Body of pancreas (tissue), 4 donors: Measurements from ENCODE around the gene RER1. TPM values are rescaled to one million over a fixed set of nuclear protein-coding genes. Genes with fewer than 3 reads are reported as not detected.

Source experiments
- ATAC-seq: fragments of 150-250 bp; one replicate; pipeline ENCODE4 v1.9.1; 2016
- DNase-seq, 4 donors: peaks; one replicate each; pipeline ENCODE4 v3.0.0-alpha.2; 2019
- H3K27ac ChIP-seq, 4 donors: fragments of 200-600 bp; sonication (generic); 1 replicate in 3 of 4; 2 replicates in 1 of 4; pipeline versions ENCODE4 v1.5.1 to v1.6.1; 2016 to 2019; ENCODE audit warnings: mild to moderate bottlenecking in 1 of 4, mixed read lengths in 1 of 4, moderate library complexity in 1 of 4
- H3K27me3 ChIP-seq, 2 donors: fragments of 200-600 bp; sonication (generic); one replicate each; pipeline ENCODE4 v1.6.0; 2016; ENCODE audit warnings: mild to moderate bottlenecking in 1 of 2
- H3K36me3 ChIP-seq, 2 donors: fragments of 200-600 bp; sonication (generic); replicated peaks in 1 of 2; 2 replicates each; pipeline ENCODE4 v1.5.1; 2016; ENCODE audit warnings: low read depth in 2 of 2; ENCODE audit not compliant: insufficient read depth in 1 of 2
- H3K4me1 ChIP-seq: fragments of 200-600 bp; sonication (generic); one replicate; pipeline ENCODE4 v1.6.0; 2016
- H3K4me3 ChIP-seq, 2 donors: fragments of 200-600 bp; sonication (generic); 1 replicate in 1 of 2; 2 replicates in 1 of 2; pipeline ENCODE4 v1.5.1; 2016 to 2019
- H3K9me3 ChIP-seq, 3 donors: fragments of 200-600 bp; sonication (generic); 1 replicate in 2 of 3; 2 replicates in 1 of 3; pipeline ENCODE4 v1.5.1; 2016
- CTCF ChIP-seq, 7 experiments: fragments of 450-650 bp in 4 of 7; fragments of 200-600 bp in 3 of 7; sonication (generic) in 3 of 7; IDR thresholded peaks; one replicate each; pipeline ENCODE4 v1.5.1; 2016 to 2019; ENCODE audit warnings: antibody characterized with exemption in 7 of 7
- POLR2A ChIP-seq, 3 donors: fragments of 450-650 bp; IDR thresholded peaks; one replicate each; pipeline ENCODE4 v1.6.1; 2016; ENCODE audit warnings: antibody characterized with exemption in 3 of 3, mild to moderate bottlenecking in 2 of 3
- WGBS, 2 donors: methylation state at CpG; one replicate each; pipeline ENCODE4 v1.1.5; 2017; 5-methylcytosine and 5-hydroxymethylcytosine counted together
- intact Hi-C: fragments of 100-400 bp; cut with DNase I; formaldehyde crosslinking; loops from one replicate; pipeline ENCODE4 v1.15.1; 2023
- total RNA-seq, 2 donors: library from RNA; depleted of rRNA; stranded (reverse); fragments of >200 nt; gene quantifications; one replicate each; pipeline ENCODE4 v1.1.0, GENCODE V29; 2016

The RER1 gene
- total RNA-seq, 2 donors from 2014 or later, result 50.3 to 57.7 TPM

GRCh38 chr1:2449636-2450454, 58.2 kb downstream of the RER1 start:
- Histone ChIP-seq H3K9me3 (no peaks in the 10 kb centered on the region), H3K36me3 (no peaks in the 10 kb centered on the region), H3K27ac (no peak overlapping the region), H3K27me3 (no peaks in the 10 kb centered on the region), H3K4me1 (no peaks in the 10 kb centered on the region), H3K4me3 (no peak overlapping the region)
- DNase-seq (no peak), ATAC-seq (no peak)
- TF ChIP-seq CTCF (IDR thresholded peaks at IDR 0.05) (no peak), POLR2A (IDR thresholded peaks at IDR 0.05) (no peak)
- intact Hi-C loops, result no loop called here
- WGBS, 2 donors, result 57 to 67% methylated on average over 13 to 23 of the region's 23 CpGs

- Histone ChIP-seq H3K36me3 (no peaks in the 10 kb centered on the region), H3K4me3 (no peak overlapping the region), H3K4me1 (no peaks in the 10 kb centered on the region), H3K27ac (no peak overlapping the region), H3K9me3 (no peaks in the 10 kb centered on the region), H3K27me3 (no peaks in the 10 kb centered on the region)
- intact Hi-C loops, result no loop called here
- 8 to 17% methylated on average over 5 to 18 of the region's 18 CpGs for WGBS, 2 donors
- no peak for TF ChIP-seq POLR2A (IDR thresholded peaks at IDR 0.05)
- ATAC-seq, result no peak
- no peak for DNase-seq
These were observed 60.1 kb downstream of the RER1 start for GRCh38 chr1:2451741-2452140.

GRCh38 chr1:2452201-2452931, 60.7 kb downstream of the RER1 start:
- no peak for DNase-seq
- H3K4me1 ChIP-seq, result no peaks in the 10 kb centered on the region
- no peaks in the 10 kb centered on the region for H3K36me3 ChIP-seq
- no peak overlapping the region for H3K4me3 ChIP-seq
- H3K27me3 ChIP-seq, result no peaks in the 10 kb centered on the region
- WGBS, 2 donors, result 12 to 46% methylated on average over 5 to 16 of the region's 21 CpGs
- H3K9me3 ChIP-seq, result no peaks in the 10 kb centered on the region
- intact Hi-C loops, result no loop called here
- ATAC-seq, result no peak
- TF ChIP-seq CTCF (IDR thresholded peaks at IDR 0.05) (no peak), POLR2A (IDR thresholded peaks at IDR 0.05) (no peak)
- H3K27ac ChIP-seq, result no peak overlapping the region

GRCh38 chr1:2452932-2453315, 61.3 kb downstream of the RER1 start:
- Histone ChIP-seq H3K36me3 (no peaks in the 10 kb centered on the region), H3K4me3 (no peak overlapping the region), H3K4me1 (no peaks in the 10 kb centered on the region), H3K27me3 (no peaks in the 10 kb centered on the region), H3K27ac (no peak overlapping the region), H3K9me3 (no peaks in the 10 kb centered on the region)
- no peak for TF ChIP-seq CTCF (IDR thresholded peaks at IDR 0.05)
- no peak for TF ChIP-seq POLR2A (IDR thresholded peaks at IDR 0.05)
- WGBS, 2 donors, result 68 to 69% methylated on average over 11 to 19 of the region's 19 CpGs
- no peak for DNase-seq
- no peak for ATAC-seq
- intact Hi-C loops, result no loop called here

- H3K27me3 ChIP-seq, result no peaks in the 10 kb centered on the region
- no peak for ATAC-seq
- no peak overlapping the region for H3K27ac ChIP-seq
- no peaks in the 10 kb centered on the region for H3K36me3 ChIP-seq
- no peaks in the 10 kb centered on the region for H3K9me3 ChIP-seq
- no peak for DNase-seq
- TF ChIP-seq POLR2A (IDR thresholded peaks at IDR 0.05) (no peak), CTCF (IDR thresholded peaks at IDR 0.05) (no peak)
- H3K4me1 ChIP-seq, result no peaks in the 10 kb centered on the region
- no peak overlapping the region for H3K4me3 ChIP-seq
- 40 to 54% methylated on average over 5 to 9 of the region's 10 CpGs for WGBS, 2 donors
- intact Hi-C loops, result no loop called here
These were observed 62.6 kb downstream of the RER1 start for GRCh38 chr1:2454227-2454626.

Other genes starting within 250 kb of the RER1 start
- gene FAAP20, start 197.1 kb upstream of the RER1 start, total RNA-seq, result 10 to 100 TPM; 19.8 to 23.6 TPM
- 10 to 100 TPM; 15.8 to 33.0 TPM for gene SKI, start 163.5 kb upstream of the RER1 start, total RNA-seq
- gene MORN1, start 287 bp upstream of the RER1 start, total RNA-seq, result 10 to 100 TPM in 1 of 2 donors, 1 to 10 TPM in 1; 7.0 to 17.8 TPM
- gene PEX10, start 20.7 kb downstream of the RER1 start, total RNA-seq, result 10 to 100 TPM; 18.1 to 26.5 TPM
- gene PLCH2, start 84.4 kb downstream of the RER1 start, total RNA-seq, result 10 to 100 TPM in 1 of 2 donors, 1 to 10 TPM in 1; 5.7 to 27.4 TPM
- 10 to 100 TPM; 13.7 to 31.3 TPM for gene PANK4, start 134.8 kb downstream of the RER1 start, total RNA-seq
- not detected for gene HES5, start 138.4 kb downstream of the RER1 start, total RNA-seq
- 10 to 100 TPM; 25.9 to 58.3 TPM for gene TNFRSF14, start 164.5 kb downstream of the RER1 start, total RNA-seq
- gene PRXL2B, start 194.9 kb downstream of the RER1 start, total RNA-seq, result 1 to 10 TPM; 5.6 to 8.8 TPM
- gene MMEL1, start 241.2 kb downstream of the RER1 start, total RNA-seq, result not detected